Measurements from ENCODE around the gene RBM33. TPM values are rescaled to one million over a fixed set of nuclear protein-coding genes. Genes with fewer than 3 reads are reported as not detected.

RBM33 gene
- total and polyA plus RNA-seq, 9 of the 15 experiments (the other 6 are each of a cell fraction or from before 2014, with no cell fraction given) = 4.4 to 80.7 (median 27.3) TPM

- no peak for TF ChIP-seq TSHZ1 (CRISPR knock-in tag; IDR thresholded peaks at IDR 0.05)
- TF ChIP-seq, protein P1, sequence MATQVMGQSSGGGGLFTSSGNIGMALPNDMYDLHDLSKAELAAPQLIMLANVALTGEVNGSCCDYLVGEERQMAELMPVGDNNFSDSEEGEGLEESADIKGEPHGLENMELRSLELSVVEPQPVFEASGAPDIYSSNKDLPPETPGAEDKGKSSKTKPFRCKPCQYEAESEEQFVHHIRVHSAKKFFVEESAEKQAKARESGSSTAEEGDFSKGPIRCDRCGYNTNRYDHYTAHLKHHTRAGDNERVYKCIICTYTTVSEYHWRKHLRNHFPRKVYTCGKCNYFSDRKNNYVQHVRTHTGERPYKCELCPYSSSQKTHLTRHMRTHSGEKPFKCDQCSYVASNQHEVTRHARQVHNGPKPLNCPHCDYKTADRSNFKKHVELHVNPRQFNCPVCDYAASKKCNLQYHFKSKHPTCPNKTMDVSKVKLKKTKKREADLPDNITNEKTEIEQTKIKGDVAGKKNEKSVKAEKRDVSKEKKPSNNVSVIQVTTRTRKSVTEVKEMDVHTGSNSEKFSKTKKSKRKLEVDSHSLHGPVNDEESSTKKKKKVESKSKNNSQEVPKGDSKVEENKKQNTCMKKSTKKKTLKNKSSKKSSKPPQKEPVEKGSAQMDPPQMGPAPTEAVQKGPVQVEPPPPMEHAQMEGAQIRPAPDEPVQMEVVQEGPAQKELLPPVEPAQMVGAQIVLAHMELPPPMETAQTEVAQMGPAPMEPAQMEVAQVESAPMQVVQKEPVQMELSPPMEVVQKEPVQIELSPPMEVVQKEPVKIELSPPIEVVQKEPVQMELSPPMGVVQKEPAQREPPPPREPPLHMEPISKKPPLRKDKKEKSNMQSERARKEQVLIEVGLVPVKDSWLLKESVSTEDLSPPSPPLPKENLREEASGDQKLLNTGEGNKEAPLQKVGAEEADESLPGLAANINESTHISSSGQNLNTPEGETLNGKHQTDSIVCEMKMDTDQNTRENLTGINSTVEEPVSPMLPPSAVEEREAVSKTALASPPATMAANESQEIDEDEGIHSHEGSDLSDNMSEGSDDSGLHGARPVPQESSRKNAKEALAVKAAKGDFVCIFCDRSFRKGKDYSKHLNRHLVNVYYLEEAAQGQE (IDR thresholded peaks at IDR 0.05; ENCODE audit: borderline replicate concordance) = peak; percentile 58; the same call in 1 of the 2 replicates
- TF ChIP-seq, protein P1 (CRISPR knock-in tag; IDR thresholded peaks at IDR 0.05; ENCODE audit: low read depth) = no peak
- TF ChIP-seq FOXK2 (conservative IDR thresholded peaks at IDR 0.05 in 1 of 2, IDR thresholded peaks at IDR 0.05 in 1 of 2; ENCODE audit: low read depth in 2 of 2) = no peak
- TF ChIP-seq ZNF274 (IDR thresholded peaks at IDR 0.05; ENCODE audit: borderline replicate concordance, low read depth, low read length) = no peak
Measured at GRCh38 chr7:155796381-155797261, 152.2 kb downstream of the RBM33 start (continued).

All from K562 (cell line).